Hematopoietic multipotent progenitor cell treated with erythropoietin and hydrocortisone succinate and interleukin-3 and kit ligand, for 15 days (in vitro differentiated cells): ENCODE results near the gene PIP4K2C.
"Not testable (repeated sequence)": the region's sequence is repeated elsewhere in the genome, so short reads cannot be mapped to it uniquely, and the experiment has no call there.

ENCODE experiments used
- DNase-seq: peaks from one replicate; pipeline ENCODE4 v3.0.0-alpha.2; 2015; ENCODE audit warnings: low spot score

Gene PIP4K2C

GRCh38 chr12:57609781-57610553 lies 19.0 kb downstream of the PIP4K2C start:
- DNase-seq = no peak

- DNase-seq = no peak
These were observed 19.6 kb downstream of the PIP4K2C start for GRCh38 chr12:57610554-57611107.

- DNase-seq = no peak
These were observed 20.3 kb downstream of the PIP4K2C start, which contains the start of gene ARHGEF25 for GRCh38 chr12:57611108-57611826. Gene ARHGEF25 (plus strand): TSS chr12:57611435. CDS start chr12:57611895, 460 bp downstream.

GRCh38 chr12:57611827-57612710 lies 21.1 kb downstream of the PIP4K2C start:
- no peak for DNase-seq

- DNase-seq = no peak
These were observed 21.9 kb downstream of the PIP4K2C start for GRCh38 chr12:57612711-57613426.

- DNase-seq = no peak
These were observed 22.6 kb downstream of the PIP4K2C start for GRCh38 chr12:57613427-57614109.

GRCh38 chr12:57614178-57614947 lies 23.4 kb downstream of the PIP4K2C start:
- DNase-seq = no peak

- no peak for DNase-seq
These were observed 24.0 kb downstream of the PIP4K2C start for GRCh38 chr12:57614948-57615500.

GRCh38 chr12:57615637-57616036 lies 24.6 kb downstream of the PIP4K2C start:
- DNase-seq = no peak

- no peak for DNase-seq
These were observed 25.6 kb downstream of the PIP4K2C start for GRCh38 chr12:57616383-57617101.

GRCh38 chr12:57617942-57618341 lies 26.9 kb downstream of the PIP4K2C start:
- DNase-seq = no peak

GRCh38 chr12:57618431-57618830 lies 27.4 kb downstream of the PIP4K2C start:
- not testable (repeated sequence) for DNase-seq

GRCh38 chr12:57618966-57619433 lies 28.0 kb downstream of the PIP4K2C start:
- no peak for DNase-seq

GRCh38 chr12:57619434-57620244 lies 28.6 kb downstream of the PIP4K2C start:
- DNase-seq = no peak

GRCh38 chr12:57620245-57620935 lies 29.4 kb downstream of the PIP4K2C start:
- no peak for DNase-seq

GRCh38 chr12:57620936-57621496 lies 30.0 kb downstream of the PIP4K2C start:
- DNase-seq = no peak
